Inferior parietal cortex (tissue), 1 donor: ENCODE results near the gene COQ7.

Experiments used
- DNase-seq: peaks from one replicate; pipeline ENCODE4 v3.0.0-alpha.2; 2016; ENCODE audit errors: extremely low spot score

The COQ7 gene

GRCh38 chr16:19067349-19068236 lies at the start of gene COQ7:
Gene COQ7 (plus strand): TSS chr16:19067614. CDS start chr16:19067665, 51 bp downstream.
- peak; percentile 99 for DNase-seq

GRCh38 chr16:19020689-19021088 lies 46.7 kb upstream of the COQ7 start:
- DNase-seq, result no peak

GRCh38 chr16:19021747-19022146 lies 45.7 kb upstream of the COQ7 start:
- no peak for DNase-seq

DNA sequence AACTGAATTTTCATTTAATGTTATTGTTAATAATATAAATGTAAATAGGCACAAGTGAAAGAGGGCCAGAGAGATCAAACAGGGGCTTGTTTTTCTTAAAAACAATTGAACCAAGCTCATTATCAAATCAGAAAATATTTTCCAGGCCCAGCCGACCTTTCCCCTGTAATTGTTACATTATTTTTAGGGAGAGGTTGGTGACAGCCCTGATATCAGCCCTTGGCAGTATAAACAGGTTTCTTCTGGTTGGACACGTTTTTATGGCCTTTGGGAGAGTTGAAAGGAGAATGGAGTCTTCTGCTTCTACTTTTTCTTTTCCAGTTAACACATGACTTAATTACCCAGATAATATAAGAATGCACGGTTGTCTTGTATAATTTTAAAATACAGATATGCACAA lies 40.0 kb upstream of the COQ7 start:
- DNase-seq, result no peak

DNA sequence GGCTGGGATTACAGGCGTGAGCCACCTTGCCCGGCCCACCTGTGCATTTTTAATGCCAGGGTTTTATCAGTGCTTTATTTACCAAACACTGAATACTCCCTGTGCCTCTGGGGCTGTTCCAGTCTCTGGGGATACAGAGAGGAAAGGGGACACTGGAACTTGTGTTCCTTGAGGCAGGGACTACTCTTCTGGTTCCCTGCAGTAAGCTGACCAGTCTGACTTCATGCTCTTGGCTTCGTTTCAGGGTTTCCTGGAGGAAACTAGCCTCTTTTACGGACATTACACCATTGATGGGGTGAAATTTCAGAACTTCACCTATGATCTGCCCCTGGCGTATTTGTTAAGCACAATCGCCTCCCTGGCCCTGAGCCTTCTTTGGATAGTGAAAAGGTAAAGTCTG lies 37.4 kb upstream of the COQ7 start:
- no peak for DNase-seq

- no peak for DNase-seq
Observed at GRCh38 chr16:19031738-19032137, 35.7 kb upstream of the COQ7 start.

DNA sequence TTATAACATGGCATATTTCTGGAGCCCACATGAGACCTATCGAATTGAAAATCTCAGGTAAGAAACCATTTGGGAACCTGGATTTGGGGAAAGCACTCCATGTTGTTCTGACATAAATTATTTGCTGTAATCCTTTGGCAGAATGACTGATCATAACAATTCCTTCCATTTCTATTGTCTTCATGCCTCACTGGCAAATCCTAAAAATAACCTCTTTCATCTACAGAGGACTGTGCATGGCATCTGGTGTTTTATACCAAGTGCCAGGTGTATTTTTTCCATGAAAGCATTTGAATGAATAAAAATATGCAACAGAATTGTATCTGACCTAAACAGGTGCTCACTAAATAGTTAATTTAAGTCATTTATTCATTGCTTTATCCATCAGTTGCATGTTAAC lies 33.7 kb upstream of the COQ7 start:
- no peak for DNase-seq

- DNase-seq, result no peak
Observed at GRCh38 chr16:19040400-19040799, 27.0 kb upstream of the COQ7 start.

- DNase-seq, result no peak
Observed at GRCh38 chr16:19044769-19045168, 22.6 kb upstream of the COQ7 start.

- DNase-seq, result no peak
Observed at GRCh38 chr16:19046062-19046461, 21.4 kb upstream of the COQ7 start.

DNA sequence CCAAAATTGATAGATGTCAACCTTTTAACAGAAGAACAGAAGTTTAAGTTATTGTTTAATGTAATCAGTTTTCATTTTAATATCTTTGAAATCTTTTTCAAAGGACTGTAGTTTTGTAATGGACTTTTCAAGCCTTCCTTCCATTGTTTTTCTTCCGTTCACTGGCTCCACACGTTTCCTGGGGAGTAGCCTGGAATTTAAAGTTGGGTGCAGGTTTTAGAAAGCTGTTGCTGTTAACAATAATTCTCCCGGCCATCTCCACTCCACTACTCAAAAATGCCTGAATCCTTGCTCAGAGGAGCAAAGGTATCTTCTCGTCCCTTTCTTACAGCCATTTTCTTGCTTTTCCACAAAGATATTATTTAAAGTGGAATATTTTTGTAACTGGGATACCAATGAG lies 4.7 kb upstream of the COQ7 start:
- no peak for DNase-seq

GRCh38 chr16:19066988-19067348 lies 446 bp upstream of the COQ7 start:
- no peak for DNase-seq

DNA sequence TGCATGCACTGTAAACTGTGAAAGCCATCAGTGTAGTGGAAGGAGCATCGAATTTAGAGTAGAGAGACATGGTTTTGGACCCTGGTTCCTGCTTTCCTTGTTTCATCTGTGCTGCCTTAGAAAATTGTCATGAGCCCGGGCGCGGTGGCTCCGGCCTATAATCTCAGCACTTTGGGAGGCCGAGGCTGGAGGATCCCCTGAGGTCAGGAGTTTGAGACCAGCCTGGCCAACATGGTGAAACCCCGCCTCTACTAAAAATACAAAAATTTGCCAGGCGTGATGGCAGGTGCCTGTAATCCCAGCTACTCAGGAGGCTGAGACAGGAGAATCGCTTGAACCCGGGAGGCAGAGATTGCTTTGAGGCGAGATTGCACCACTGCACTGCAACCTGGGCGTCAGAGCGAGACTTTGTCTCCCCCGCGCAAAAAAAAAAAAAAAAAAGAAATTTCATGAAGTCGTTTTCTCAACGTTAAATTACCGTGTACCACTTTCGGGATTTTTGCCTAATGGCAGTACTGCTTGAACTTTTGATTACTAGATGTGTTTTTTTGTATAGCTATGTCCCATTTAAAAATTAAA lies 912 bp downstream of the COQ7 start:
- no peak for DNase-seq

DNA sequence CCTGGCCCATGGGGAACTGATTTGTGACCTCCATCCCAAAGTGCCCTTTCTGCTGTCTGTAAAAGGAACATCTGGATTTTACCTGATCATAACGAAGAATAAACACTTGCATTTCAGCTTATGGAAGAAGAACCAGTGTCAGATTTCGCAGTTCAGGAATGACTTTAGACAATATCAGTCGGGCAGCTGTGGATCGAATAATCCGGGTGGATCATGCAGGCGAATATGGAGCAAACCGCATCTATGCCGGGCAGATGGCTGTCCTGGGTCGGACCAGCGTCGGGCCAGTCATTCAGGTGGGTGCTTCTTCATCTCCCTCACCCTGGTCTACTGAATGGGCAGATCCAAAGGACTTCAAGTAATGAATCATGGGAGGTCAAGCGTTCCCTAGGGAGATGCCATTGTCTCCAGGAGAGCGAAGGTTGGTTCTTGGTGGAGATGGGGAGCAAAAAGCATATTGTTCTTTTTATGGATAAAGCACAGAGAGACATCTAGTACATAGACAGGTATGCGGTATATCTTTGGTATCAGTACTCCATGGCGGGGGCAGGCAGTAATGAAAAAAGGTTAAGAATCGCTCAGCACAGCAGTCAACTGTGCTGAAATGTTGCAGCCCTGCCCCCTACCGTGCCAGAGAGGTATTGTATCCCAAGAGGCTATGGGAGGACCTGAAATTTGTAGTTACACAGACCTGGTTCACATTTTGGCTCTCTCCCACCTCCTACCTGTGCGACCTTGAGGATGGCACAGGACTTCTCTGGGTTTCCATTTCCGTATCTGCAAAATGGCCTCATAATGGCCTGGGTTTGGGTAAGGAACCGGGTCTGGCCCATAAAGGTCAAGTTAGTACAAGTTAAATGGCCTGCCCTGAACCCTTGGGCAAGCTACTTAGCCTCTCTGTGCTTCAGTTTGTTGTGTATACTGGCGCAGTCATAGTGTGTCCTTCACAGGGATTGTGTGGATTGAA lies 4.7 kb downstream of the COQ7 start:
- peak; percentile 42 for DNase-seq

DNA sequence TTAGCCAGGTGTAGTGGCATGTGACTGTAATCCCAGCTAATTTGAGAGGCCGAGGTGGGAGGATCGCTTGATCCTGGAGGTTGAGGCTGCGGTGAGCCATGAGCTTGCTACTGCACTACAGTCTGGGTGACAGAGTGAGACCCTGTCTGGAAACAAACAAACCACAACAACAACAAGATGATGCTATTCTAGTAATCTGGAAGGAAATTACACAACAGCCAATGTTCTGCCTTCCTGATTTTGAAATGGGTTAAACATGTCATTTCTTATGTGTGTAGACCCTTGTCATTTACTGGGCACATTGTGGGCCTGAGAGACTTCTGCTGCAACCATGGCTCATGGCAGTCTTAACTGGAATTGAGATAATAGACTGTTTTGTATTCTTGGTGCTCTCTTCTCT lies 5.9 kb downstream of the COQ7 start:
- DNase-seq, result no peak

- no peak for DNase-seq
Observed at GRCh38 chr16:19073863-19074262, 6.4 kb downstream of the COQ7 start.

- no peak for DNase-seq
Observed at GRCh38 chr16:19075511-19075910, 8.1 kb downstream of the COQ7 start.

GRCh38 chr16:19077879-19078278 lies 10.5 kb downstream of the COQ7 start:
- no peak for DNase-seq

DNA sequence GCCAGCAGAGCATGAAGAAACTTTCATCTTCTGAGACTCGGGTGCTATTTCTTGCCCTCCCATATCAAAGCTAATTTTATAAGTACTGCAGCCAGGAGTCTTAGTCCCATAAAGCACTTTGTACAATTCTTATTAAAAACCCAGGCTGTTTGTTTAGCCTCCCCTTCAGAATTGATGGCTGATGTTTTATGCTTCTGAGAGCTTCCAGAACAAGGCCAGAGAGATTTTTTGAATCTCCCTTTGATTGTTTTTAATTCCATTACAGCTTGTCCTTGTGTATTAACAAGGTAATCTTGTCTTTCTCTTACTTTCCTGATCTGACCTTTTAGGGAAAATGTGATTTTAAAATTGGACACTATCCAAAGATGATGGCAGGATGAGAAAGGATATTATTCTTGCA lies 16.3 kb downstream of the COQ7 start:
- no peak for DNase-seq

- DNase-seq, result no peak
Observed at GRCh38 chr16:19084139-19084538, 16.7 kb downstream of the COQ7 start.

GRCh38 chr16:19084879-19085278 lies 17.5 kb downstream of the COQ7 start:
- DNase-seq, result no peak

GRCh38 chr16:19085679-19086200 lies 18.3 kb downstream of the COQ7 start:
- DNase-seq, result no peak
